Neuronal stem cell (in vitro differentiated cells): Measurements from ENCODE around the gene CLDN3.

Source experiments
- DNase-seq: peaks from one replicate; pipeline ENCODE4 v3.0.0-alpha.2; 2013; ENCODE audit warnings: low spot score
- H2AFZ ChIP-seq: one replicate; pipeline ENCODE4 v1.6.1; 2013; ENCODE audit warnings: mild to moderate bottlenecking, low read length, inconsistent platforms
- H2AK5ac ChIP-seq: 2 replicates; pipeline ENCODE4 v1.6.1; 2013; ENCODE audit warnings: low read depth, mild to moderate bottlenecking, inconsistent platforms, low read length, moderate library complexity, mixed read lengths
- H2BK120ac ChIP-seq: 2 replicates; pipeline ENCODE4 v1.6.1; 2013; ENCODE audit warnings: low read depth, mild to moderate bottlenecking, inconsistent platforms, low read length, moderate library complexity, mixed read lengths
- H2BK12ac ChIP-seq: one replicate; pipeline ENCODE4 v1.6.1; 2013; ENCODE audit warnings: low read length, inconsistent platforms
- H2BK15ac ChIP-seq: 2 replicates; pipeline ENCODE4 v1.6.1; 2013; ENCODE audit warnings: mild to moderate bottlenecking, low read length, inconsistent platforms, mixed read lengths
- H2BK5ac ChIP-seq: one replicate; pipeline ENCODE4 v1.6.1; 2013; ENCODE audit warnings: inconsistent platforms, mild to moderate bottlenecking, low read length, moderate library complexity
- H3K14ac ChIP-seq: one replicate; pipeline ENCODE4 v1.6.1; 2013; ENCODE audit warnings: low read length, inconsistent platforms
- H3K18ac ChIP-seq: 2 replicates; pipeline ENCODE4 v1.6.1; 2013; ENCODE audit warnings: low read length, inconsistent platforms
- H3K23ac ChIP-seq: 2 replicates; pipeline ENCODE4 v1.6.1; 2013; ENCODE audit warnings: low read depth, mild to moderate bottlenecking, mixed read lengths, low read length, inconsistent platforms; ENCODE audit not compliant: poor library complexity
- H3K27ac ChIP-seq: replicated peaks from 3 replicates; pipeline ENCODE4 v1.5.1; 2013; ENCODE audit warnings: low read length, inconsistent platforms
- H3K27me3 ChIP-seq, 3 experiments: 2 replicates each; pipeline ENCODE4 v1.6.1; 2013; ENCODE audit warnings: low read length in 3 of 3, mild to moderate bottlenecking in 2 of 3, inconsistent platforms in 1 of 3, low read depth in 1 of 3, mixed read lengths in 1 of 3, moderate library complexity in 1 of 3; ENCODE audit not compliant: control insufficient read depth in 3 of 3, insufficient read depth in 3 of 3
- H3K36me3 ChIP-seq, 2 donors: replicated peaks in 1 of 2; 2 replicates each; pipeline ENCODE4 v1.6.1; 2013; ENCODE audit warnings: low read length in 2 of 2; ENCODE audit not compliant: control insufficient read depth in 2 of 2, insufficient read depth in 2 of 2
- H3K4ac ChIP-seq: 2 replicates; pipeline ENCODE4 v1.6.1; 2013; ENCODE audit warnings: inconsistent platforms, mild to moderate bottlenecking, low read length, moderate library complexity
- H3K4me1 ChIP-seq, 2 donors: 1 replicate in 1 of 2; 2 replicates in 1 of 2; pipeline ENCODE4 v1.6.1; 2013; ENCODE audit warnings: low read length in 2 of 2, low read depth in 1 of 2; ENCODE audit not compliant: control insufficient read depth in 2 of 2, insufficient read depth in 1 of 2
- H3K4me2 ChIP-seq: one replicate; pipeline ENCODE4 v1.6.1; 2013; ENCODE audit warnings: mild to moderate bottlenecking, low read length, inconsistent platforms; ENCODE audit not compliant: insufficient read depth, poor library complexity, severe bottlenecking
- H3K4me3 ChIP-seq, 2 donors: 2 replicates each; pipeline ENCODE4 v1.5.1; 2013; ENCODE audit warnings: low read length in 2 of 2, mild to moderate bottlenecking in 2 of 2, inconsistent platforms in 1 of 2, moderate library complexity in 1 of 2
- H3K79me1 ChIP-seq: one replicate; pipeline ENCODE4 v1.6.1; 2013; ENCODE audit warnings: low read depth, mild to moderate bottlenecking, inconsistent platforms, low read length, moderate library complexity
- H3K9ac ChIP-seq: one replicate; pipeline ENCODE4 v1.6.1; 2013; ENCODE audit warnings: mild to moderate bottlenecking, low read depth, low read length, inconsistent platforms; ENCODE audit not compliant: poor library complexity
- H3K9me3 ChIP-seq, 2 donors: replicated peaks in 1 of 2; 2 replicates each; pipeline versions ENCODE3 to v1.6.1; 2013; ENCODE audit warnings: low read length in 2 of 2, mild to moderate bottlenecking in 2 of 2, inconsistent platforms in 1 of 2, low read depth in 1 of 2, mixed read lengths in 1 of 2, moderate library complexity in 1 of 2; ENCODE audit not compliant: control insufficient read depth in 2 of 2, insufficient read depth in 1 of 2
- H4K8ac ChIP-seq: one replicate; pipeline ENCODE4 v1.6.1; 2013; ENCODE audit warnings: low read depth, mild to moderate bottlenecking, inconsistent platforms, low read length, moderate library complexity
- H4K91ac ChIP-seq: one replicate; pipeline ENCODE4 v1.6.1; 2013; ENCODE audit warnings: low read length, low read depth, mild to moderate bottlenecking, inconsistent platforms; ENCODE audit not compliant: poor library complexity
- WGBS, 2 donors: extraction: QIAGEN DNeasy Blood & Tissue Kit; methylation state at CpG; one replicate each; pipeline ENCODE4 v1.1.7; 2013; ENCODE audit warnings: missing lambda C conversion rate in 2 of 2, mixed read lengths in 1 of 2; ENCODE audit not compliant: insufficient read length in 2 of 2, insufficient replicate concordance in 1 of 2; ENCODE audit errors: extremely low coverage in 2 of 2; 5-methylcytosine and 5-hydroxymethylcytosine counted together

Gene CLDN3

GRCh38 chr7:73768641-73769480 is 1.2 kb downstream of the CLDN3 start:
- WGBS, 2 donors, result no CpG with 5 or more reads among the region's 53 CpGs
- Histone ChIP-seq H3K4ac (peak overlapping the region; percentile 76), H2AK5ac (peak overlapping the region; percentile 99), H3K23ac (peak overlapping the region; percentile 99), H3K14ac (peak overlapping the region; percentile 89), H3K18ac (peak overlapping the region; percentile 99), H3K4me1 (peaks cover 0 to 9% of the 10 kb centered on the region in 2 donors), H3K9me3 (peaks cover 0 to 3% of the 10 kb centered on the region in 2 donors), H2BK15ac (peak overlapping the region; percentile 96), H3K79me1 (no peaks in the 10 kb centered on the region), H2BK5ac (peak overlapping the region; percentile 39), H4K91ac (no peak overlapping the region), H2BK12ac (no peak overlapping the region), H4K8ac (peak overlapping the region; percentile 52), H2BK120ac (peak overlapping the region; percentile 41), H2AFZ (peak overlapping the region; percentile 85), H3K9ac (no peak overlapping the region), H3K27ac (no peak overlapping the region), H3K4me2 (no peak overlapping the region), H3K36me3 (no peaks in the 10 kb centered on the region), H3K4me3 (no peak overlapping the region), H3K27me3 (peaks cover 0 to 45% (median 15%) of the 10 kb centered on the region in 3 experiments)
- no peak for DNase-seq

GRCh38 chr7:73766556-73767229 is 3.4 kb downstream of the CLDN3 start:
- H2BK5ac ChIP-seq, result no peak overlapping the region
- no peak overlapping the region for H3K9ac ChIP-seq
- no peak overlapping the region for H2BK120ac ChIP-seq
- DNase-seq, result no peak
- no peak overlapping the region for H4K91ac ChIP-seq
- no CpG with 5 or more reads among the region's 17 CpGs for WGBS, 2 donors
- H2AK5ac ChIP-seq, result no peak overlapping the region
- H3K4me3 ChIP-seq, result no peak overlapping the region
- no peak overlapping the region for H2AFZ ChIP-seq
- no peak overlapping the region for H3K18ac ChIP-seq
- no peaks in the 10 kb centered on the region for H3K79me1 ChIP-seq
- no peak overlapping the region for H3K27ac ChIP-seq
- peaks cover 0 to 3% of the 10 kb centered on the region in 2 donors for H3K9me3 ChIP-seq
- H3K23ac ChIP-seq, result no peak overlapping the region
- no peak overlapping the region for H4K8ac ChIP-seq
- no peak overlapping the region for H3K4me2 ChIP-seq
- no peak overlapping the region for H3K4ac ChIP-seq
- H3K4me1 ChIP-seq, result peaks cover 0 to 12% of the 10 kb centered on the region in 2 donors
- H2BK12ac ChIP-seq, result no peak overlapping the region
- H3K27me3 ChIP-seq, result peaks cover 0 to 41% (median 15%) of the 10 kb centered on the region in 3 experiments
- no peak overlapping the region for H3K14ac ChIP-seq
- H2BK15ac ChIP-seq, result no peak overlapping the region
- no peaks in the 10 kb centered on the region for H3K36me3 ChIP-seq

- no peak overlapping the region for H3K4ac ChIP-seq
- no peaks in the 10 kb centered on the region for H3K36me3 ChIP-seq
- H3K27me3 ChIP-seq, result peaks cover 0 to under 1% (median 0%) of the 10 kb centered on the region in 3 experiments
- H3K27ac ChIP-seq, result no peak overlapping the region
- no peak overlapping the region for H2BK15ac ChIP-seq
- H4K91ac ChIP-seq, result no peak overlapping the region
- DNase-seq, result no peak
- H4K8ac ChIP-seq, result no peak overlapping the region
- peaks cover 0 to 3% of the 10 kb centered on the region in 2 donors for H3K4me1 ChIP-seq
- H2BK120ac ChIP-seq, result no peak overlapping the region
- WGBS, 2 donors, result no CpG with 5 or more reads among the region's 1 CpG
- H2BK12ac ChIP-seq, result no peak overlapping the region
- H3K14ac ChIP-seq, result no peak overlapping the region
- no peak overlapping the region for H3K9ac ChIP-seq
- H3K79me1 ChIP-seq, result no peaks in the 10 kb centered on the region
- no peak overlapping the region for H2BK5ac ChIP-seq
- no peak overlapping the region for H2AK5ac ChIP-seq
- H3K23ac ChIP-seq, result no peak overlapping the region
- no peak overlapping the region for H3K18ac ChIP-seq
- H2AFZ ChIP-seq, result no peak overlapping the region
- H3K4me2 ChIP-seq, result no peak overlapping the region
- H3K4me3 ChIP-seq, result no peak overlapping the region
- H3K9me3 ChIP-seq, result no peaks in the 10 kb centered on the region
Observed at GRCh38 chr7:73762659-73762999, 7.4 kb downstream of the CLDN3 start.
